K562 (cell line): ENCODE data around the gene LTN1. TPM values are rescaled to one million over a fixed set of nuclear protein-coding genes. Genes with fewer than 3 reads are reported as not detected.
A peak's percentile ranks its signal among the peaks of the same experiment; 100 is the strongest.

Source experiments
- ATF6 ChIP-seq: sonication (generic); formaldehyde crosslinking; IDR thresholded peaks from 2 replicates; pipeline ENCODE4 v1.4.0; 2020; ENCODE audit warnings: mild to moderate bottlenecking, missing genetic modification reagents
- CBX5 ChIP-seq: IDR thresholded peaks from 2 replicates; pipeline ENCODE4 v1.6.1; 2014; ENCODE audit warnings: low read depth, borderline replicate concordance
- CTBP1 ChIP-seq: fragments of 450-650 bp; IDR thresholded peaks from 2 replicates; pipeline ENCODE4 v1.6.1; 2016; ENCODE audit warnings: borderline replicate concordance
- E2F6 ChIP-seq, 2 experiments: IDR thresholded peaks; 2 replicates each; pipeline ENCODE4 v1.6.1; 2011; ENCODE audit warnings: borderline replicate concordance in 1 of 2, control low read depth in 1 of 2, low read depth in 1 of 2, low read length in 1 of 2, mild to moderate bottlenecking in 1 of 2, mixed read lengths in 1 of 2, moderate library complexity in 1 of 2; ENCODE audit not compliant: insufficient read depth in 1 of 2, insufficient read length in 1 of 2, poor library complexity in 1 of 2, severe bottlenecking in 1 of 2; ENCODE audit errors: extremely low read depth in 1 of 2
- FOS ChIP-seq: IDR thresholded peaks from 3 replicates; pipeline ENCODE4 v1.6.1; 2011; ENCODE audit not compliant: insufficient read length; ENCODE audit errors: extremely low read depth
- GATAD2B ChIP-seq: fragments of 450-650 bp; IDR thresholded peaks from 2 replicates; pipeline ENCODE4 v1.6.1; 2017; ENCODE audit warnings: mild to moderate bottlenecking, borderline replicate concordance
- KDM1A ChIP-seq, 2 experiments: fragments of 450-650 bp; IDR thresholded peaks; 2 replicates each; pipeline ENCODE4 v1.6.1; 2016; ENCODE audit warnings: mild to moderate bottlenecking in 2 of 2
- LARP7 ChIP-seq: fragments of 450-650 bp; IDR thresholded peaks from 2 replicates; pipeline ENCODE4 v1.6.1; 2016
- MTA3 ChIP-seq: fragments of 450-650 bp; formaldehyde crosslinking; IDR thresholded peaks from 2 replicates; pipeline ENCODE4 v1.6.1; 2017; ENCODE audit warnings: mild to moderate bottlenecking, borderline replicate concordance
- NRF1 ChIP-seq, 2 experiments: fragments of 450-650 bp; IDR thresholded peaks in 1 of 2; conservative IDR thresholded peaks in 1 of 2; 2 replicates each; pipeline ENCODE4 v1.6.1; 2014; ENCODE audit warnings: mild to moderate bottlenecking in 2 of 2
- PHB ChIP-seq: fragments of 250-450 bp; sonication (Bioruptor Pico); IDR thresholded peaks from 2 replicates; pipeline ENCODE4 v1.5.0; 2021
- SP1 ChIP-seq: sonication (generic); formaldehyde crosslinking; IDR thresholded peaks from 2 replicates; pipeline ENCODE4 v1.8.1; 2022; ENCODE audit warnings: mild to moderate bottlenecking, missing genetic modification reagents
- SP2 ChIP-seq: IDR thresholded peaks from 2 replicates; pipeline ENCODE4 v1.6.1; 2011; ENCODE audit warnings: mild to moderate bottlenecking, low read depth, low read length, moderate library complexity; ENCODE audit not compliant: poor library complexity, severe bottlenecking; ENCODE audit errors: extremely low read depth
- SRF ChIP-seq, 2 experiments: fragments of 250-450, 450-650 bp in 1 of 2; sonication (Bioruptor Pico) in 1 of 2; sonication (generic) in 1 of 2; formaldehyde crosslinking; IDR thresholded peaks; 2 replicates each; pipeline versions ENCODE4 v1.5.0 to v1.5.1; 2020 to 2022; ENCODE audit warnings: mild to moderate bottlenecking in 1 of 2, missing genetic modification reagents in 1 of 2
- THAP7 ChIP-seq: fragments of 250-450 bp; sonication (Bioruptor Pico); IDR thresholded peaks from 2 replicates; pipeline ENCODE4 v1.5.0; 2021
- TRIM24 ChIP-seq, 2 experiments: fragments of 450-650 bp; IDR thresholded peaks; 2 replicates each; pipeline ENCODE4 v1.6.1; 2016
- ZNF143 ChIP-seq: sonication (generic); formaldehyde crosslinking; IDR thresholded peaks from 2 replicates; pipeline ENCODE4 v1.9.0; 2022; ENCODE audit warnings: mild to moderate bottlenecking, missing genetic modification reagents
- polyA plus RNA-seq, 8 experiments: library from polyadenylated mRNA; depleted of rRNA in 4 of 8; stranded (reverse) in 5 of 8; unstranded in 3 of 8; fragments of >200 nt; fragmentation: Nextera tagmentation in 2 of 8; fragmentation: Illumina TruSeq in 1 of 8; extraction: Ambion mirVana in 2 of 8; extraction: Trizol in 1 of 8; gene quantifications; 2 replicates each; pipeline versions ENCODE4 v1.2.1 to v1.2.3, GENCODE V29; 2011 to 2014; ENCODE audit warnings: inconsistent platforms in 1 of 8, missing spikeins in 1 of 8
- total RNA-seq, 7 experiments: library from RNA; depleted of rRNA in 6 of 7; stranded (reverse); fragments of >200 nt in 6 of 7; fragmentation: Illumina TruSeq in 2 of 7; extraction: Trizol in 2 of 7; gene quantifications; 2 replicates each; pipeline versions ENCODE4 v1.2.1 to v1.2.3, GENCODE V29; 2011 to 2021; ENCODE audit warnings: low replicate concordance in 1 of 7

Gene LTN1
- total and polyA plus RNA-seq, 9 of the 15 experiments (the other 6 are each of a cell fraction or from before 2014, with no cell fraction given): 15.7 to 49.6 (median 28.7) TPM

- TF ChIP-seq GATAD2B: no peak
- no peak; a peak in 1 of 4 replicates for TF ChIP-seq SRF (CRISPR knock-in tag; IDR thresholded peaks at IDR 0.05)
- peak; percentile 81 for TF ChIP-seq SP2
- peak; percentile 80 for TF ChIP-seq MTA3
- 0 out of 2 replicates have a peak, but pooled peaks have one; percentile 26 for TF ChIP-seq CBX5
- TF ChIP-seq PHB (CRISPR knock-in tag): peak; percentile 86; the same call in 1 of the 2 replicates
- TF ChIP-seq ZNF143 (CRISPR knock-in tag): peak; percentile 62; the same call in 1 of the 2 replicates
- TF ChIP-seq LARP7: 0 out of 2 replicates have a peak, but pooled peaks have one; percentile 18
- TF ChIP-seq ATF6: no peak
- peak; percentile 90 for TF ChIP-seq FOS
- peak; percentile 96 for TF ChIP-seq THAP7 (CRISPR knock-in tag)
- TF ChIP-seq TRIM24 (IDR thresholded peaks at IDR 0.05): peak in 1 of 2 experiments; percentile 99; a peak in 2 of 4 replicates
- peak; percentile 82 for TF ChIP-seq CTBP1
- no peak for TF ChIP-seq KDM1A (IDR thresholded peaks at IDR 0.05)
- peak; percentile 60 to 67 for TF ChIP-seq NRF1 (conservative IDR thresholded peaks at IDR 0.05 in 1 of 2, IDR thresholded peaks at IDR 0.05 in 1 of 2)
- peak; percentile 96 for TF ChIP-seq SP1 (CRISPR knock-in tag)
- TF ChIP-seq E2F6 (IDR thresholded peaks at IDR 0.05; ENCODE audit: borderline replicate concordance in 1 of 2, extremely low read depth in 1 of 2, insufficient read depth in 1 of 2, insufficient read length in 1 of 2, low read depth in 1 of 2, low read length in 1 of 2, poor library complexity in 1 of 2, severe bottlenecking in 1 of 2): peak; percentile 55 to 71
Observed at GRCh38 chr21:28992526-28993292, at the start of gene LTN1 (continued).
